Measurements from ENCODE around the gene CELF2.
"Not testable (repeated sequence)": the region's sequence is repeated elsewhere in the genome, so short reads cannot be mapped to it uniquely, and the experiment has no call there.

CELF2 gene

GRCh38 chr10:11178606-11179515 is 161.2 kb downstream of the CELF2 start:
- no peak for DNase-seq

- no peak for DNase-seq
Measured at GRCh38 chr10:11179516-11180105, 161.9 kb downstream of the CELF2 start.

- DNase-seq, result no peak
Measured at GRCh38 chr10:11180228-11180627, 162.6 kb downstream of the CELF2 start.

GRCh38 chr10:11181978-11182377 is 164.3 kb downstream of the CELF2 start:
- DNase-seq, result no peak

GRCh38 chr10:11183015-11183414 is 165.3 kb downstream of the CELF2 start:
- DNase-seq, result no peak

DNA sequence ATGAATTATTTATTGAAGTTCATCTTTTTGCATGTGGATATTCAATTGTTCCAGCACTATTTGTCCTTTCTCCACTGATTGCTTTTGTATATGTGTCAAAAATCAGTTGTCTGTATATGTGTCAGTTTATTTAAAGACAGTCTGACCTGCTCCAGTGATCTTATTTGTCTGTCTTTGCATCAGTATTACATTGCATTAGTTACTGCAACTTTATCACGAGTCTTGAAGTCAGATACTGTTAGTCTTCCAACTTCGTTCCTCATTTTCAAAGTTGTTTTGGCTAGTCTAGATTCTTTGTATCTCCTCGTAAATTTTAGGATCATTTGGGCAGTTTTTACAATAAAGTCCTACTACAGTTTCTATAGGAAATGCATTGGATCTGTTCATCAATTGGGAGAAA is 166.4 kb downstream of the CELF2 start:
- DNase-seq, result no peak

DNA sequence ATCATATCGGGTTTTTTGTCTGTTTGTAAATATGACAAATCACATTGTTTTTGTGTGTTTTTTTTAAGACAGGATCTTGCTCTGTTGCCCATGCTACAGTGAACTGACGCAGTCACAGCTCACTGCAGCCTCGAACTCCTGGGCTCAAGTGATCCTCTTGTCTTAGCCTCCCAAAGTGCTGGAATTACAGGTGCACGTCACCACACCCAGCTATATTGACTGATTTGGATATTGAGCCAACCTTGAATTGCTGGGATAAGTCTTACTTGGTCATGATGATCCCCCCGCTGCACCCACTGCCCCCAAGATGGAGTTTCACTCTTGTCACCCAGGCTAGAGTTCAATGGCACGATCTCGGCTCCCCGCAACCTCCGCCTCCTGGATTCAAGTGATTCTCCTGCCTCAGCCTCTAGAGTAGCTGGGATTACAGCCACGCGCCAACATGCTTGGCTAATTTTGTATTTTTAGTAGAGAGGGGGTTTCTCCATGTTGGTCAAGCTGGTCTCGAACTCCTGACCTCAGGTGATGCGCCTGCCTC is 167.5 kb downstream of the CELF2 start:
- not testable (repeated sequence) for DNase-seq

- DNase-seq, result no peak
Measured at GRCh38 chr10:11186374-11186773, 168.7 kb downstream of the CELF2 start.

DNA sequence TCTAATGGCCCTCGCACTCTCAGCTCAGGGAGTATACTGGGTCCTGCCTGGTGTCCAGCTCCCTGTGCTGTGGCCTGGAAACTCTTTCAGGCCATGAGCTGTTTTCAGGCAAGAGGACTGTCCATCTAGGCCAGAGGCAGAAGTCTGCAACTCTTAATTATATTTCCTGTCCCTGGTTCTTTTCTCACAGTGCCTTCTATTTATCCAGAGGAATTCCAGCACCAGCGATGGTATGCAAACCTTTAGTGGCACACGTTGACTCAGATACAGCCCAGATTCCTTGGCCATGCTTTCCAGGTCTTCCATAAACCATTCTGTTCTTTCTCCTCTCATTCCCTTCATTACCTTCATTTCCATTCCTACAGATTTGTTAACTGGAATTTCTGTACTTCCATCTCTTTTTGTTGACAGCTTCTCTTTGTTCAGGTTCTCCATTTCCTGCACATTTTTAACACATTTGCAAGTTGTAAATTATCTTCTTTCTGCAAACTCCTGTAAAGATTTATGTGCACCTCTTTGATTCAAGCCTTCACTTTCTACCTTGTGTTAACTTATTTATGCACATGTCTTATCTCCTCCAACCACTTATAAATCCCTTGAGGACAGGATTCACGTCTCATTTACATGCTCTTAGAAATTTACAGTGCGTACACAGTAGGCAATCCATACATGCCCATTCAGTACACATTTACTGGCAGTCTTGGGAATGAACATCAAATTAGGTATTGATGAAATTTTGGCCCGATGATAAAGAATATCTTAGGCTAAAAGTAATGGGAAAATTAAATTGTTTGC is 172.1 kb downstream of the CELF2 start:
- no peak for DNase-seq

GRCh38 chr10:11191190-11191589 is 173.5 kb downstream of the CELF2 start:
- DNase-seq, result no peak

DNA sequence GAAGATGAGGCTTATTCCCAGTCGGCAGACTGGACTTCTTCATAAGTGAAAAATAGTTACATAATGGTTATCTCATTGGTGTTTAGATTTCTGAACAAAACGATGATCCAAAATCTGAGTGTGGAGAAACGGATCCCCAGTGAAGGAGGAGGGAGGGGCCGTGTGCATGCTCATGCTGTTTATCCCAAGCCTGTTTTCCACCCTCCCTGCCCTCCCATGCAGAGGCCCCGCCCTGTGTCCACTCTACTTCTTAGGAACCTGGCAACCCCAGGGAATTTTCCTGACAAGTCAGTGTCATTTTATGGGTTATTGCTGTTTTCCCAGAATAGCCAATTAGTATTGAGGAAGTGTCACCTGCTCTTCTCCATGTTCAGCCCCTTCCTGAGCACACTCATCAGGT is 174.0 kb downstream of the CELF2 start:
- no peak for DNase-seq

DNA sequence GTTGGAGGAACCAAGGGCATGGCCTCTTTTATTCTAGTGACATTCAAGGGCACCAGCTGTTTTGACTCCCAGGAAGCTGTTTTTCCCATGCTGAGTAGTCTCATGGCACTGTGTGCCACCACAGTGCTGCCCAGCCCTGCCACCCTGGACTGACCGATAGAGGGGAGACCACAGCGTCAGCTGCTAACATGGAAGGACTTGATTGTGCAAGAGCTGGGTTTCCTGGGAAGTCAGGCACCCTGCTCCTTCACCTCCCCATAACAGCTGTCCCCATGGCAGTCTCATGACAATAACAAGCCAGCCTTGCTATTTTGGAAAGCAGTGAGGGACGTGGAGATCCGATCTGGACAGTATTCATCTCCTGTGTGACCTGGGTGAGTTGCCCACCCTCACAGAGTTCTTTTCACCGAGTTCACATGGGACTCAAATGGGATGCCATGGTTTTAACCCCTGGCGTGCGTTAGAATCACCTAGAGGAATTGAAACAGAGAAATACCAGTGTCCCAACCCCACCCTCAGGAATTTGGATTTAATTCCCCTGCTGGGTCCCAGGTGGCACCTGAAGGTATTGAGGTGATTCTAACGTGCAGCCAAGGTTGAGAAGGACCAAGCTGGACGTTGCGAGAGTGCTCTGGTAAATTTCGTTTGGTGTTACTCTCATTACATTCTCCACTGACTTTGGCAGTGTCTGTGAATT is 174.8 kb downstream of the CELF2 start:
- no peak for DNase-seq

- DNase-seq, result no peak
Measured at GRCh38 chr10:11193001-11193551, 175.4 kb downstream of the CELF2 start.

- no peak for DNase-seq
Measured at GRCh38 chr10:11194859-11195586, 177.4 kb downstream of the CELF2 start.

- DNase-seq, result no peak
Measured at GRCh38 chr10:11195623-11196022, 178.0 kb downstream of the CELF2 start.

- no peak for DNase-seq
Measured at GRCh38 chr10:11197266-11197712, 179.6 kb downstream of the CELF2 start.

DNA sequence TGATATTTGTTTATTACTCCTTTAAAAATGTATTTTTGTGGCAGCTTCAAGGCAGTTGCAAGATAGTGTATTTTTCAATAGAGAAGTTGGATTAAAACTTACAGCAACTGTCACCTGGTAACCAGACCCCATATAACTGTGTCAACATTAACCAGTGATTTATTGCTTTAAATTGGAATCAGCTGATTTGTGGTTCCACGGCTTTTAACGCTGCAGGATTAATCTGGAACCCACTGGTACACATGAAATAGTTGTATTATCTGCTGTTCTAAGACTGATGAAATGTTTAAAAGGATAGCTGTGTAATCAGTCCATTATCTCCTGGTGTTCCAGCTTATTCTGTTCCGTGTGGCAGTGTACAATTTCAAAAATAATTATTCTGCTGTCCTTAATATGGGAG is 180.2 kb downstream of the CELF2 start:
- no peak for DNase-seq

DNA sequence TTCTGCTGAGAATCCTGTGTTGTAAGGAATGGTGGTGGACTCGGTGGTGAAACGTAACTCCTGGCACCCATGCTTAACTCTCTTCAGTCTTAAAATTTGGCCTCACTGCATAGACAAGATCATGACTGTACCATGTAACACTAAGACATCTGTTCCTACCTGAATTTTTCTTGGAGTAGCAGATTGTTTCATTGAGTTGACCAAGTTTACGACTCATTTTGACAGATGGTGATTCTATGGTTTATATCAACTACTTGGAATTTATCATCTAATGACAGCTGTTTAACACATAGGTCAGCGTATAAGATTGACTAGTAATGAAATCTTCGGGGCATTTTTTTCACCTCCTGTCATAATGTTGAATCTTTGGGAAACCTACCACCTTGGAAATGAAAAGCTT is 184.2 kb downstream of the CELF2 start:
- no peak for DNase-seq

GRCh38 chr10:11204351-11204942 is 186.8 kb downstream of the CELF2 start:
- DNase-seq, result no peak

GRCh38 chr10:11205030-11205772 is 187.5 kb downstream of the CELF2 start:
- DNase-seq, result no peak

All from NCI-H1436 (cell line).